Esophagus (tissue), 2 donors: ENCODE measurements around the gene HHATL. TPM values are rescaled to one million over a fixed set of nuclear protein-coding genes. Genes with fewer than 3 reads are reported as not detected.

Experiments used
- H3K27ac ChIP-seq, 2 donors: one replicate each; pipeline ENCODE4 v1.5.1; 2013; ENCODE audit warnings: low read depth in 2 of 2, mild to moderate bottlenecking in 2 of 2, inconsistent platforms in 1 of 2, low read length in 1 of 2, moderate library complexity in 1 of 2
- H3K27me3 ChIP-seq, 2 donors: one replicate each; pipeline ENCODE4 v1.6.1; 2013; ENCODE audit warnings: low read length in 2 of 2, control low read depth in 1 of 2, mild to moderate bottlenecking in 1 of 2; ENCODE audit not compliant: insufficient read depth in 2 of 2, control insufficient read depth in 1 of 2
- H3K36me3 ChIP-seq, 2 donors: one replicate each; pipeline ENCODE4 v1.6.1; 2013; ENCODE audit warnings: low read length in 1 of 2; ENCODE audit not compliant: control insufficient read depth in 2 of 2, insufficient read depth in 2 of 2
- H3K4me1 ChIP-seq, 2 donors: one replicate each; pipeline ENCODE4 v1.6.1; 2013; ENCODE audit warnings: low read length in 1 of 2; ENCODE audit not compliant: control insufficient read depth in 2 of 2, insufficient read depth in 2 of 2
- H3K4me3 ChIP-seq, 2 donors: one replicate each; pipeline ENCODE4 v1.5.1; 2013; ENCODE audit warnings: low read length in 2 of 2, mild to moderate bottlenecking in 2 of 2, low read depth in 1 of 2, moderate library complexity in 1 of 2
- H3K9me3 ChIP-seq, 2 donors: one replicate each; pipeline ENCODE4 v1.6.1; 2013; ENCODE audit warnings: mild to moderate bottlenecking in 2 of 2, low read depth in 1 of 2, low read length in 1 of 2, moderate library complexity in 1 of 2; ENCODE audit not compliant: control insufficient read depth in 2 of 2, insufficient read depth in 1 of 2
- WGBS, 2 donors: extraction: QIAGEN DNeasy Blood & Tissue Kit; methylation state at CpG; one replicate each; pipeline ENCODE4 v1.1.7; 2013; 5-methylcytosine and 5-hydroxymethylcytosine counted together
- polyA plus RNA-seq, 2 donors: library from polyadenylated mRNA; stranded (reverse); fragments of 200-250 nt; gene quantifications; one replicate each; pipeline ENCODE4 v1.2.3, GENCODE V29; 2013
- donor health status: healthy with polysubstance abuse.
- donor health status: Bipolar disorder and iron deficiency.

HHATL gene
- polyA plus RNA-seq, 2 donors: 0.12 to 0.41 TPM

DNA sequence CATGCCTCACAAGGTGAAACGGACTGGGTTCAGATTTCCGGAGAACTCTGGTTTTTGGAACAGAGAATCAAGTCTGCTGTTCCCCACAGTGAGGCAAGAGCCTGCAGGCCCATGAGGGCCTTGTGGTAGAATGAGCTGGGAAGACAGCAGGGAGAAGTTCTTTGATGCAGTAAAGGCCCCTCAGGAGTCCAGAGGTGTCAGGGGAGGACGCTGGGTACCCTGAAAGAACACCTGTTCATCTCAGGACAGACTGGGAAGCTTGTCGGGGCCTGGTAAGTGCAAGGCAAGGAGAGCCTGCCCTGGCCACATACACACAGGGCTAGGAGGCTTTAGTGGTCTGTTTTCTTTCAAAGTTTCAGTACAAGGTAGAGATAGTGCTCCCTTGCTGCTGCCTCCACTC, 52.8 kb downstream of the HHATL start:
- Histone ChIP-seq H3K36me3 (peaks cover 2 to 9% of the 10 kb centered on the region in 2 donors), H3K27ac (no peak overlapping the region), H3K4me3 (no peak overlapping the region), H3K27me3 (no peaks in the 10 kb centered on the region), H3K4me1 (peaks cover 16 to 25% of the 10 kb centered on the region in 2 donors), H3K9me3 (no peaks in the 10 kb centered on the region)
- 77 to 83% methylated on average over 4 of the region's 4 CpGs for WGBS, 2 donors

DNA sequence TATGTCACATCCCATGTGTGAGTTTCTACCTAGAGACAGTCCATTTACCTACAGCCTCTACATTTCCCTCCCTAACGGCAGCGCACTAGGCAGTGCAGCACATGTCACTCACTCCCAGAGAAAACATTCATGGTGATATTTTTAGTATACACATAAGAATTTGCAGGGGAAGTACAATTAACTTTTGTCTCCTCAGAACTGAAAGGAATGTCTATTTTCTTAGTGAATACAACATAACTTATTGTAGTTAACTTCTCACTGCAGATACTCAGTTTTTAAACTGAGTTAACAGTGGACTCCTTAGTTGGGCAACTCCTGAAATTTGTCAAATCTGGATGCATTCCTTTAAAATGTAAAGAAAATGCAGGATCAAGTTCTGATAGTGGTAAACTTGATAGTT, 53.6 kb downstream of the HHATL start:
- peaks cover 16 to 24% of the 10 kb centered on the region in 2 donors for H3K4me1 ChIP-seq
- H3K4me3 ChIP-seq: no peak overlapping the region
- 86% methylated on average over 2 of the region's 2 CpGs for WGBS, 2 donors
- H3K36me3 ChIP-seq: peaks cover 7 to 14% of the 10 kb centered on the region in 2 donors
- no peaks in the 10 kb centered on the region for H3K9me3 ChIP-seq
- no peak overlapping the region for H3K27ac ChIP-seq
- H3K27me3 ChIP-seq: no peaks in the 10 kb centered on the region

DNA sequence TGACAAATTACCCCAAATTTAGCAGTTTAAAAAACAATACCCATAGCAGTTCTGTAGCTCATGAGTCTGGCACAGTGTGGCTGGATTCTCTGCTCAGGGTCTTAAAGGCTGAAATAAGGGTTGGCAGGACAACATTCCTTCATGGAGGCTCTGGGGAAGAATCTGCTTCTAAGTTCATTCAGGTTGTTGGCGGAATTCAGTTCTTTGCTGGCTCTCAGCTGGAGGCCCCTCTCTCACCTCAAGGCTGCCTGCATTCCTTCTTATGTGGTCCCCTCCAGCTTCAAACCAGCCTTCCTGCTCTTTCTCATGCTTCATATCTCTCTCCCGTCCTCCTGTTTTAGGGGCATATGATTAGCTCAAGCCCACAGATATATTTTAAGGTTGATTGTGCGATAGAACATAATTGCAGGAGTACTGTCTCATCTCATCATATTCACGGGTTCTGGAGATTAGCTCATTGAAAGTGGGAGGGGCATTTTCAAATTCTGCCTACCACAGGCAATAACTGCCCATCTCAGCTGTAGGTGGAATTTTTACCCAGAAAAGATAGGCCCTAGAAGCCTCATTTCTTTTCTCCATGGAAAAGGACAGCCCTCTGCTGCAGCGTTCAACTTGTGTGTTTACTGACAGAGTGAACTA, 54.7 kb downstream of the HHATL start:
- no peak overlapping the region for H3K4me3 ChIP-seq
- no peaks in the 10 kb centered on the region for H3K27me3 ChIP-seq
- H3K4me1 ChIP-seq: peaks cover 7 to 15% of the 10 kb centered on the region in 2 donors
- WGBS, 2 donors: 81 to 88% methylated on average over 5 of the region's 5 CpGs
- H3K9me3 ChIP-seq: no peaks in the 10 kb centered on the region
- H3K36me3 ChIP-seq: peaks cover 7 to 17% of the 10 kb centered on the region in 2 donors
- no peak overlapping the region for H3K27ac ChIP-seq

Other genes starting within 250 kb of the HHATL start
- 1 to 10 TPM; 3.6 to 7.0 TPM for gene VIPR1, start 200.2 kb downstream of the HHATL start, polyA plus RNA-seq
- gene SEC22C, start 120.8 kb downstream of the HHATL start, polyA plus RNA-seq: 10 to 100 TPM in 1 of 2 donors, 1 to 10 TPM in 1; 5.0 to 10.0 TPM
- 10 to 100 TPM; 18.1 to 23.2 TPM for gene SS18L2, start 111.9 kb downstream of the HHATL start, polyA plus RNA-seq
- gene NKTR, start 102.1 kb downstream of the HHATL start, polyA plus RNA-seq: 10 to 100 TPM; 13.9 to 26.3 TPM
- 1 to 10 TPM; 3.5 to 6.0 TPM for gene ZBTB47, start 49.1 kb downstream of the HHATL start, polyA plus RNA-seq
- gene KLHL40, start 17.3 kb downstream of the HHATL start, polyA plus RNA-seq: under 1 TPM in 1 of 2 donors, not detected in 1; 0.02 TPM
- gene CCDC13, start 70.5 kb upstream of the HHATL start, polyA plus RNA-seq: 1 to 10 TPM in 1 of 2 donors, under 1 TPM in 1; 0.53 to 1.0 TPM
- 100 to 1,000 TPM; 137 to 161 TPM for gene HIGD1A, start 101.7 kb upstream of the HHATL start, polyA plus RNA-seq
- under 1 TPM; 0.75 to 0.88 TPM for gene ACKR2, start 106.6 kb upstream of the HHATL start, polyA plus RNA-seq
- gene CYP8B1, start 173.1 kb upstream of the HHATL start, polyA plus RNA-seq: not detected
- 1 to 10 TPM; 2.5 to 5.2 TPM for gene ZNF662, start 203.3 kb upstream of the HHATL start, polyA plus RNA-seq